Measurements from ENCODE around the gene ACOT9.

DNA sequence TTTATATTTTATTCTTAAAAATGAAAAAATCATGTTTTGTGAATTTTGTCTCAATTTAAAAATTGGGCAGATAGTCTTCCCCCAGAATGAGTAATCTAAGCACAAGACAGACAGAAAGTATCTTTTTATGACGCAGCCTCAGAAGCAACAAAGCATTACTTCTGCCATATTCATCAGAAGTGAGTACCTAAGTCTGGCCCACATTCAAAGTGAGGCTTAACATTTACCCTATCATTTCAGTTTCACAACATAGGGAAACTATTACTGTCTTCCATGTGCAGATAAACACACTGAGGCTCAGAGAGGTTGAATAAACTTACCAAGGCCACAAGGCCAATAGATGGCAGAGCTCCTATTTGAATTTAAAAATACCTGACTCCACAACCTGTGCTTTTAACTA is 80.2 kb downstream of the ACOT9 start:
- TF ChIP-seq, protein P1, sequence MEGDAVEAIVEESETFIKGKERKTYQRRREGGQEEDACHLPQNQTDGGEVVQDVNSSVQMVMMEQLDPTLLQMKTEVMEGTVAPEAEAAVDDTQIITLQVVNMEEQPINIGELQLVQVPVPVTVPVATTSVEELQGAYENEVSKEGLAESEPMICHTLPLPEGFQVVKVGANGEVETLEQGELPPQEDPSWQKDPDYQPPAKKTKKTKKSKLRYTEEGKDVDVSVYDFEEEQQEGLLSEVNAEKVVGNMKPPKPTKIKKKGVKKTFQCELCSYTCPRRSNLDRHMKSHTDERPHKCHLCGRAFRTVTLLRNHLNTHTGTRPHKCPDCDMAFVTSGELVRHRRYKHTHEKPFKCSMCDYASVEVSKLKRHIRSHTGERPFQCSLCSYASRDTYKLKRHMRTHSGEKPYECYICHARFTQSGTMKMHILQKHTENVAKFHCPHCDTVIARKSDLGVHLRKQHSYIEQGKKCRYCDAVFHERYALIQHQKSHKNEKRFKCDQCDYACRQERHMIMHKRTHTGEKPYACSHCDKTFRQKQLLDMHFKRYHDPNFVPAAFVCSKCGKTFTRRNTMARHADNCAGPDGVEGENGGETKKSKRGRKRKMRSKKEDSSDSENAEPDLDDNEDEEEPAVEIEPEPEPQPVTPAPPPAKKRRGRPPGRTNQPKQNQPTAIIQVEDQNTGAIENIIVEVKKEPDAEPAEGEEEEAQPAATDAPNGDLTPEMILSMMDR (conservative IDR thresholded peaks at IDR 0.05) = no peak
- TF ChIP-seq ZFX (IDR thresholded peaks at IDR 0.05) = no peak

All from C4-2B (cell line).